Stimulated activated CD8-positive, alpha-beta memory T cell treated with anti-CD3 and anti-CD28 coated beads, Interleukin-2, amount 100 ng/mL, for 48 hours (primary cell): ENCODE measurements around the gene PIEZO2.
"Not testable (repeated sequence)": the region's sequence is repeated elsewhere in the genome, so short reads cannot be mapped to it uniquely, and the experiment has no call there.

Experiments
- DNase-seq, 2 donors: peaks; one replicate each; pipeline ENCODE4 v3.0.0-alpha.2; 2020; ENCODE audit warnings: low read depth in 2 of 2

Gene PIEZO2

DNA sequence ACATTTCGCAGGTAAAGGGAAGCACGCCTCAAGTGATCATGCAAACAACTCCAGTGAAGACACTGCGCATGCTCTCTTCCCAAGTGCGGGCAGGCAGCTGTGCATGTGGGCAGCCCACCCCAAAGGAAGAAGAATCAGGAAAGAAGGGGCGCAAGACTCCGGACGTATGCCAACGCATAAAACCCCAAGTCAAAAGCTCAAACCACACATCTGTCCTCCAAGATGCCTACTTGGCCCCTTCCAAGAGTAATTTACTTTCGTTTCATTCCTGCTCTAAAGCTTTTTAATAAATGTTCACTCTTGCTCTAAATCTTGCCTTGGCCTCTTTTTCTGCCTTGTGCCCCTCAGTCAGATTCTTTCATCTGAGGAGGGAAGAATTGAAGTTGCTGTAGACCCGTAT is 254.9 kb downstream of the PIEZO2 start:
- DNase-seq, result no peak

DNA sequence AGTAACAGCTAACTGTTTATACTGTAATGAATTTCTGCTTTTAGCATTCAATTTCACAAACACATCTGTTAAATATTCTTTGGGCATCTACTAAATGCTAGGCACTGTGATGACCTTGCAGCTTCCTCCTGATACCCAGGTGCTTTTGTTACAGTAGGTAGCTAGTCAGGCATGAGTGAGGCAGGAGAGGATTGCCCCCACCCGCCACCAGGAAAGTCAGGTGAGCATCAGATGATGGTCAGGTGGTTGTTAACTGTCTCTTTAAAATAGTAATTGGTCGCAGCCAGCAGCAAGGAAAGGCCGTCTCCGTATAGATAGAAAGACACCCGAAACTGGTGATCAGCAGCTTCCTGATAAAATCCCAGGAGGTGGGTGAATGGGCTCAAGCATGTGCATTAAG is 255.6 kb downstream of the PIEZO2 start:
- no peak for DNase-seq

DNA sequence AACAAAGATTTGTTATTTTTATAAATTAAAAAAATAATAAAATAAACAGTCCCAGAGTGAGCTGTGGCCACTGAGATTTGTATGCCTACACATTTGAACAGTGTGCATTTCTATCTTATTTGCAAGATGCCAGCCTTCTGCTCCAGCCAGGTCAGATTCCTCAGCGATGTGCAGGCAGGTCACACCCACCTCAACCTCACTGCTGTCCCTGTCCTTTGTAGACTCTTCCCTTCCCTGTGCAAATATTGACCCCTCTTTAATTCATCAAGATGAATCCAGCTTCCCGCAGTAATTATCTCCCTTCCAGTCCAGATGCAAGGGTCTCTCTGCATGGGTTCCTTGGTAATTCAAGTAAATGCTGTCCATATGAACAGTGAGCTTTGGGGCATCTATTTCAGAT is 256.2 kb downstream of the PIEZO2 start:
- DNase-seq, result no peak

DNA sequence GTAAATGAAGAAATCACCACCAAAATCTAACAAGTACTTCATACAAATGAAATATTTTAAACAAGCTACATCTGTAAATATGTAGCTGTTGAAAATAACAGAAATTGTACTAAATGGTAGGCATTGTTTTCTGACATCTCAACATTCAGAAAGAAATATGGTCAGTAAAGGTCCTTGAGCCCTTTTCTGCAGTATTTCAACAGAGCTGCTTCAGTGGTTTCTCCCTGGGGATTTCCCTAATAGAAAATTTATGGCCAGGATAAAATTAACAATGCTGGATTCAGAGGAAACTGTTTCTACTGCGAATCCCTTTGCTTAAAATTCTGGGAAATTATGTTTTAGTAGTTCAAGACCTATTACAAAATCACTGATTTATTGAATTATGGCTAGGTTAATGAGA is 256.6 kb downstream of the PIEZO2 start:
- DNase-seq, result no peak

DNA sequence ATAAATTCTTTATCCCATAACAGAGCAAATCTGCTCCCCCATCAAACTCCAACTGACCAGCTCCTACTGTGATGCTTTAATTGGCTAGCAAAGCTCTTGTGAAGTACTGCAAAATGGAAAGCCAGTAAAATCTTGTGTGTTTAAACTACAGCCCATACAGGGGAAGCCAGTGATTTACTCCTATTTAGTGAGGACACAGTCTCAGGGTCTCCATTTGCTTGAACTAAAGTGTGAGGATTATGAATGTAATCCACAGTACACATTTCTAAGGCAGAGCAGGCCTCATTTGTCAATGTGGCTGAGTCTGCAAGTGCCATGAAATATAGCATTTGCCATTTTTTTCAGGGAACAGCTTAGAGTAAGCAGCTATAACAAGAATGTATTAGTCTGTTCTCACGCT is 259.3 kb downstream of the PIEZO2 start:
- no peak for DNase-seq

DNA sequence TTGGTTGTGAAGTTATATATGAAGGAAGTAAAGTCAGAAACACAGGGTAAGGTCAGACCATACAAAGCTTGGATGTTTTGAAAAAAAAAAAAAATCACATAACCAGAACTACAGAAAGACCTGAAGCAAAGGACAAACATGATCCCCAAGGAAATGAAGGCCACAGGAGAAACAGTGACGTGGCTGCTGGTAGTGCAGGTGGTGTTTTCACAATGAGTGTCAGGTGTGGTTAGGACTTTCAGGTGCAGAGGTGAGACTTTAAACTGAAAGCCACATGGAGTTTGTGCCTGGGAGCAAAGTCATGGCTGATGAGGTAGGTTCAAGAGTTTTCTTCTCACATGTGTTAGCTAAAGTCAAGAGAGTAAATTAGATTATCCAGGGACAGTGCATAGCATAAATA is 270.7 kb downstream of the PIEZO2 start:
- no peak for DNase-seq

DNA sequence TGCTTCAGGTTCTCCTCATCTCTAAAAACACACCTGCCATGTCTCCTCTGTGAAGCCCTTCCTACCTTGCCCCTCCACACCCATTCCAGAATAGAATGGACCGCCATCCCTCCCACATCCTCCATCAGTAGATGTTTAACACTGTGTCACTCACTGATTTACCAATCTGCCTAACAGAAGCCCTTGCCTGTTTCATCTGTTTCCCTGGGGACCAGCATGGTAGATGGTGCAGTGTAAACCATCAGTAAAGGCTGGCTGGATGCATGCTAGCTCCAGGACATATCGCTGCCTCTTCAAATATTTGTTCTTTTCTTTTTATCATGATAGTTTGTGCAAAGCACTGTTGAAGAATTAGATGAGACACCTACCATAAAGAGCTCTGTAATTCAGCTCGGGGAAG is 271.4 kb downstream of the PIEZO2 start:
- no peak for DNase-seq

DNA sequence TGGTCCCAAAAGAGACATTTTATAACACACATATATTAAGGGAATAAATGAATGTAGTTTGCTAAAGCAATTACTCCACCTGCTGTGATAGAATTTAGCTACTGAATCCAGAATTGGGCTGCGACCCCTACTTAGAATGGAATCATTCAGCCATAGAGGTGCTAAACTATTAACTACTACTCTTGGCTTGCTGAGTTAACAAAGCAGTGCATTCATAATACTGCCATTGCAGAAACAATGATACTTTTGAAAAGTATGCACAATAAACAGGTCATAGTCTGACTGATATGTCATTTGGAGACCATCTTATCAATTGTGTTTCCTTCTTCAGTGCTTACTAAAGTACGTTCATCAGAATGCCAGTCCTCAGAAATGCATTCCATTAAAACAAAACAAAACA is 273.6 kb downstream of the PIEZO2 start:
- DNase-seq, result no peak

DNA sequence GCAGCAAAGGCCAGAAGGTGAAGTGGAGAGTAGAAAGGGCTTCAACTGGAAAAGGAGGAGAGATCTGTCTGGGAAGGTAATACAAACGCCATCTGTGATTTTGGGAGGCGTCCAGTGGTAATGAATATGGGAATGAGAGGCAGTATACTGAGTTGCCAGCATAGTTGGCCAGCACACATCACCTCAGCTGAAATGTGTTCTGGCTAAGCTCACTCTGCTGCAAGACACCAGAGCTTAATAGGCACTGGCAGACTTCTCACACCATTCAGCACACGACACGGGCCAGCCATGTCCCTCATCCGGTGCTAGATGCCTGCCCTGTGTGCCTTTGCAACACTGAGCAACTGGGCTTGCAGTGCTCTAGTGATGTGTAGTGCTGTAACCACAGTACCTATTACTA is 277.1 kb downstream of the PIEZO2 start:
- no peak for DNase-seq

DNA sequence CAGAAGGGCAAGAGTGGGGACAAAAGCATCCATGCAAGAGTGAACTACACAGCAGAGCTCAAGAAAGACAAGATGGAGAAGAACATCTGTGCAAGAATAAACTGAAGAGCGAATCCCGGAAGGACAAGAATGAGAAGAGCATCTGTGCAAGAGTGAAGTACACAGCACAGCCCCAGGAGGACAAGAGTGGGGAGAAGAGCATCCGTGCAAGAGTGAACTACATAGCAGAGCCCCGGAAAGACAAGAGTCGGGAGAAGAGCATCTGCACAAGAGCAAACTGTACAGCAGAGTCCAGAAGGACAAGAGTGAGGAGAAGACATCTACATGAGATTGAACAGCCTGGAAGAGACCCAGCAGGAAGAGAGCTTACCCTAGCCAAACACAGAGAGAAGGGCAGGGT is 284.6 kb downstream of the PIEZO2 start:
- no peak for DNase-seq

DNA sequence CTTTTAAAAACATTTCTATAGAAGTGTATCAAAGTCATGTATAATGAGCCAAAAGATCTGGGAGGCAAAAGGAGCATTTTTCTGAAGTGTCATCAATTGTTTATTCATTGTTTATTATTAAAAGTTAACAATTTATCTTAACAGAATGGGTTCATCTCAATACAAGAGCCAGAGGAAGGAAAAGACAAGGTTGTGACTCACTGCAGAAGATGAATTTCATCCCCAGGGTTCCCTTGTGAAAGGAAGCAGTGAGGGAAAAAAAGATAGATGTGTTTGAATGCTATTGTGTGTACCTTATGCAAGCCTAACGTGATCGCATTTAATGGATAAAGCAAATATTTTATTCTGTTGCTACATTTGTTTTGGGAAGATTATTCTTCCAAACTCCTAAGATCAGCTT is 286.3 kb downstream of the PIEZO2 start:
- no peak for DNase-seq

DNA sequence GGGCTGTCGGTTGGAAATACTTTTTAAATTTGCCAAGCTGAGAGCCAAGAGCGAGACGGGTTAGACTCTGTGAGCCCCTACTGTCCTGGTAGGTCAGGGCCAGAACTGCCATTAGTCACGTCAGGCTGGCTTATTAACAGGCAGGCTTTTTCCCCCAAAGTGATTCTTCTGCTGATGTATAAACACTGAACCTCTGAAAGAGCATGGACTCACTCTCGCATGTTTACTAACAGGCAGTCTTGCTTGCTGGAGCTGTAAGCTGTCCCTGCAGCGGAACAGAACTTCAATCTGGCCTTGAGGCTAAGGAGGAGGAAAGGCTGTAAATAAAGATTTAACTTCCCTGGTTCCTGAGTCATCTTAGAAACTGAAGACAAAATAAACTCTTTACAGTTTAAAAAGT is 288.4 kb downstream of the PIEZO2 start:
- no peak for DNase-seq

DNA sequence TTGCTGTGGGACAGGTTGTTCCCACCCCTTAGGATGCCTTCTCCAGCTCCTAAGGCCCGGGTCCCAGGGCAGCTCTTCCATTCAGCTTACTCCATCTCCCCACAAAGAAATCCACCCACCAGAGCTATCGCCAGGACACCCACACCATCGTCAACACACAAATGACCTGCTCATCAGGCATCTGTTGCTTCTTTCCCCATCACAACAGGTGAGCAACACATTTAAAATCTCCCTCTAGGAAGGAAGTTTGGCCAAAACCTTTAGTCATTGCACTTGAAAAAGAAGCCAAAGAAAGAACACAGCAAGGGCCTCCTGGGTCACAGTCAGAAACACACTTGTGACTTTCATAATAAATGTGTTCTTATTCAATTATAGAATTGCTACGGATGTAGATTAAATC is 289.0 kb downstream of the PIEZO2 start:
- no peak for DNase-seq

DNA sequence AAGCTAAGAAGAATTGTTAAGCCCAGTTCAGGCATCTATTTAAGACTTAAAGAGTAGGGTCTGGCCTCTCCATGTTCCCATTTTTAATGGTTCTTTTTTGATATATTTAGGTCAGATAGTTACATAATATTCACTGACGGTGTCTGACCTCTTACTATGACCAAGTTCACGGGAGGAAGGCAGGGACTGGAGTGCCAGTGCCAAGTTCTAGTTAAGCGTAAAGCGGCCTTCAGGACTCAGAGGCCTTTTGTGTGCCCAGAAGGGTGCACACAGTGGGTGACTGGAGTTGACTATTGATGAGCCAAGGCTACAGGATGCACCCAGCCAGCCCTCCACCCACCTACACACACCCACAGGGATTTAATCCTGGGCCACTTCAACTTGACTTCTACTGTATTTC is 290.9 kb downstream of the PIEZO2 start:
- no peak for DNase-seq

DNA sequence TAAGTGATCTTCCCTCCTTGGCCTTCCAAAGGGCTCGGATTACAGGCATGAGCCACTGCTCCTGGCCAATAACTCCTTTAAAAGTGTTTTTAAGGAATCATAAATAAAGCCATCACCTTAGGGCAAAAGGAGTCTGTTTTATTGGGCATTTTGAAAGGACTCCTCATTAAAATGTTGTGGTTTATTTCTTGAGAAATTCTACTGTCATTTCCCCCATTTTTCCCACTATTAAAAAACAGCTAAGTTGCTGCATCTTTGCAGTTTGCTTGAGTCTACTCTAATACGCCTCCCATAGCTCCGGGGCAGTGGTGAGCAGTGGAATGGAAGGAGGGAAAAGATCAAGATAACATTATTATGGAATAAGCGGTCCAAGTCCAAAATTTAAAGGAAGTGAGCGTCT is 293.2 kb downstream of the PIEZO2 start:
- no peak for DNase-seq

DNA sequence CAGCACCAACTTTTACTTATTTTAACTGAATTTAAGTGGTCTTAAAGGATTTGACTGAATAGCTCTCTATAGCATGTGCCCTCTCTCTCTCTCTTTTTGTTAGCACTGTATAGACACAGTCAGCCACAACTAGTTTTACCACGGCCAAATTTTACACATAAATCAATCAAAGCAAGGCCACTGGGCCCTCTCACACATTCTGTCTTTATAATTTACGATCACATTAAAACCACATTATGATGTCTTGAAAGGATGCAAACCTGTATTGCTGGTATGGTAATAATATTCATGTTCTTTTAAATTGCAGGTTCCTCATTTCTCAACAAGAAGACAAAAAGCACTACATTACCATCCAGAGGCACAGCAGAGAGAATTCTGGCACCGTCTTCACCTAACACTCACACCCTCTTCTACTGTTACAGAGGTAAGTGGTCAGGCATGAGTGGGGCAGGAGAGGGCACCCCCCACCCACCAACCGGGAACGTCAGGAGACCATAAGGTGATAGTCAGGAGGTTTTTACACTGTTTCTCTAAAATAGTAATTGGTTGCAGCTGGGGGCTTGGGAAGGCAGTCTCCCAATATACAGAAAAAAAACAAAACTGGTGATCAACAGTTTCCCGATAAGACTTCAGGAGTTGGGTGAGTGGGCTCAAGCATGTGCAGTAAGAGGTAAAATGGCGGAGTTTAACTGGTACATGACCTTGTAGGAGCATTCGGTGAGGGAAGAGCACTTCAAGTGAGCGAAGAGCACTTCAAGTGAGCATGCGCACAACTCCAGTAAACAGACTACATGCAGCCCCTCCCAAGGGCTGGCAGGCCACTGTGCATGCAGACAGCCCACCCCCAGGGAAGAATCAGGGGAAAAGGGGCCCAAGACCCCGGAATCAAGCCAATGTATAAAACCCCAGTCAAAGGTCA is 296.7 kb downstream of the PIEZO2 start:
- DNase-seq, result no peak

DNA sequence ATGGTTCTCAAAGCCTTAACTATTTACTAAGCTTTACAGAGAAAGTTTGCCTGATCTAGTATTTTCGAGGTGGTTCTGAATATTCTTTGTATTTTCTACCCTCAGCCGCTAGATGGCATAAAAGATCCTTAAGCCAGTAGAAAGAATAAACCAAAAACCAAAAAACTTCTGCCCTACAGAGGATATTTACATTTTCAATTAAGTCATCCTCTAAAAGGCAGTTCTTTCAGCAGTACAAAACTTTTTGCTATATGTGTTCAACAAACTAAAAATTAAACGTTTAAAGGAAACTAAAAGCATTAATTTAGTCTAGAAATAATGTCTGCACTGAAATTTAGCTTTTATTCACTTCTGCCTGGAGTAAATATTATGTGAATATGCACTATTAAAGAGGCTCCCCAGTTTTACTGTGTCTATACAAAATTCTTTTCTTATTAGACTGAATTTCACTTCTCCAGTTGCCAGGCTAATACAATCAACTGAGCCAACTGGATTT is 297.5 kb downstream of the PIEZO2 start:
- no peak for DNase-seq

DNA sequence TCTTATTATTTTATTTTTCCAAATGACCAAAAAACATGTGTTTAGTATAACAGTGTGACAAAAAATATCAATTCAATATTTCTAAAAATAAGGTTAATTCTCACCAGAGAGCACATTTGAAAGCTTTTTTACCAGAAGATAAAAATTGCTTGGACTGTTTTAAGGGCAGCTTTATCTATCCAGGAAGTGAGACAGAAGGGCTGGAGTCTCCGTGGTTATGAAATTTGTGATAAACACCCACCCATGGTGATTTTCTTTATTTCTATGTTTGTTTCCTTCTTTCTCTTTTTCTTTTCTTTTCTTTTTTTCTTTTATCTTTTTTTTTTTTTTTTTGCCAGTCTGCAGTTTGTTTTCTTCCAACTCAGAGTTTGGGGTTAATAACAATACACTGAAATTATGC is 298.5 kb downstream of the PIEZO2 start:
- no peak for DNase-seq

DNA sequence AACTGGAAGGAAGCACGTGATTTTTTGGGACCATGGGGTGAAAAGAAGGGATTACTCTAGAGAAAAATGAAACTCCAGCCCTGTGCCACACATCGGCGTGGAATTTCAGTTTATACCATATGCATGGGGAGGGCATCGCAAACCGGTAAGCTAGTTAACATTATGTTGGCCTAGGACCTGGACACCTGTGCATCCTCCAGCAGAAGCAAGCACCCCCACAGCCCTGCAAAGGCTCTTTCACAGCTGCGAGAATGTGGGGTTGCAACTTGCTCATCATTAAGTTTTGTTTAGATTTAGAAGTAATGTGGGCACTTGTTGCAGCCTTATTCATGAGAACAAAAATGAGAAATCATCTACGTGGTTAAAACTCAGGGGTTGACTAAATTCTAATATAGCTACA is 299.2 kb downstream of the PIEZO2 start:
- no peak for DNase-seq

DNA sequence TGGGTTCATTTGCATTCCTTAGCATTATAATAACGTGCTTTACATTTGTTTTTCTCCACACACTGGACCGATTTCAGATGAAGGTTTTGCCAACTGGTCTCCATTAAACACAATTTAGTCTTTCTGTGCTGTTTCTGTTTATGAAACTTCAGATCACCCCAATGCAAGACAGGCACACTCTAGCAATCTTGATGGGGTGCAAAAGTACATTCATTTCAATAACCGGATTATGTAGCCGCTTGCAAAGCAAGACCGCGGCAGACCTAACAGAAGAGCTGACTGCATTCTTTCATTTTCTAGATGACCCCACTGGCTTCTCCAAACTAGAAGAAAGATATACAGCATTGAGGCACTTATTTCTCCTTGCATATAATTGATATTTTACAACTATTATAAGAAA is 301.5 kb downstream of the PIEZO2 start:
- DNase-seq, result no peak

DNA sequence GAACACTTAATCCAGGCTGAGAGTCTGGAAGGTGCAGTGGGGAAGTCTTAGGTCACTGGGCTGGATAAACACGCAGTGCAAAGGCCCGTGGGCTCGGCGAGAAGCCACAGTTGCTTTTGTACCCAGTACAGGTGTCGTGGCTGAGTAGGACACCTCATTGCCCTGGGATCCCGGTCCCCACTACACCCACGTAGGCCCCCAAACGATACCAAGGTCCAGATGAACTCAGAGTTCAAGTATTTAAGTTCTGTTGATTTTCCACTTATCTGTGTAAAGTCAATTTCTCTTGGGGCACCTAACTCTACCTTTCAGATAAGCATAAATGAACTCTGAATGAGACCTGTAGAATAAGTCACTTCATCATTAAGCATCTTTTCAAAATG is 302.0 kb downstream of the PIEZO2 start:
- no peak for DNase-seq

DNA sequence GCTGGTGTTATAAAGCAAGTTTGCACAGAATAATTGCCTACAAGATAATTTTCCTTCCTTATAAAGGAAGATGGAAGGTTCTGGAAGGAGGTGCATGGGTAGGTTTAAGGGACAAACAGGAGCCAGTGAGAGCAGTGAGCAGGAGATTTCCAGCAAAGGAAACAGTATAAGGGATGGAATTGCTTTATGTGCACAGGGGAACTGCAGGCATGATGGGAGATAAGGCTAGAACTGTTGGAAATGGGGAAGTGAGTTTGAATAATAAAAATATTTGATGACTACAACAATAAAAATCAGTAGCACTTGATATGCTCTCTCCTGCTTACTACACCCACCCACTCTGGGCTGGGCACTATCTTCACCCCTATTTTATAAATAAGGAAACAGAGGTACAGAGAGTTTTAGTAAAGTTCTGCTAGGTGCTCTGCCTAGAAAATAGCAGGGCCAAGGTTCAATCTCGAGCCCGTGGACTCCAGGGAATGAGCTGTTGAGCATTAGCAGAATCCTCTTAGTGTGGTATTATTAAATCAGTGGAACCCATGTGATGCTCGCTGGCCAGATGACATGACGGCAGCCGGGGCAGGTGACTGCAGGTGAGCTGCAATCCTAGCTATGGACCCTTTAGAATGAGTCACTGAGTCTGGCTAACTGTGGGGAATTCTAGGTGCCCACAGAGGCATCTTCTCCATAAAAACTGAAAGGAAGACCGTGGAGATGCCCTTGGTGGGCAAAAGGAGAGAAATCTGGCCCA is 302.5 kb downstream of the PIEZO2 start:
- no peak for DNase-seq

DNA sequence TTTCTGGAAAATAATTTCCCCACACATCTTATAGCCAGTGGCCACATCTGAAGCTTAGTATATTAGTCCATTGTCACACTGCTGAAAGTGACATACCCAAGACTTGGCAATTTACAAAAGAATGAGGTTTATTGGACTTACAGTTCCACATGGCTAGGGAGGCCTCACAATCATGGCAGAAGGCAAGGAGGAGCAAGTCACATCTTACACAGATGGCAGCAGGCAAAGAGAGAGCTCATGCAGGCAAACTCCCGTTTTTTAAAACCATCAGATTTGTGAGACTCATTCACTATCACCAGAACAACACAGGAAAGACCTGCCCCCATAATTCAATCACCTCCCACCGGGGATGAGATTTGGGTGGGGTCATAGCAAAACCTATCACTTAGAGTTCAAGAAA is 303.3 kb downstream of the PIEZO2 start:
- not testable (repeated sequence) for DNase-seq
